HG03432 (cell line): ENCODE data around the gene MCM5.
"Not testable (repeated sequence)": the region's sequence is repeated elsewhere in the genome, so short reads cannot be mapped to it uniquely, and the experiment has no call there.

Experiments used
- ATAC-seq: cut with Tn5 transposase; IDR thresholded peaks from one replicate; pipeline ENCODE4 v1.9.1; 2021; ENCODE audit warnings: mild to moderate bottlenecking, moderate library complexity; ENCODE audit not compliant: unreplicated experiment

The MCM5 gene

DNA sequence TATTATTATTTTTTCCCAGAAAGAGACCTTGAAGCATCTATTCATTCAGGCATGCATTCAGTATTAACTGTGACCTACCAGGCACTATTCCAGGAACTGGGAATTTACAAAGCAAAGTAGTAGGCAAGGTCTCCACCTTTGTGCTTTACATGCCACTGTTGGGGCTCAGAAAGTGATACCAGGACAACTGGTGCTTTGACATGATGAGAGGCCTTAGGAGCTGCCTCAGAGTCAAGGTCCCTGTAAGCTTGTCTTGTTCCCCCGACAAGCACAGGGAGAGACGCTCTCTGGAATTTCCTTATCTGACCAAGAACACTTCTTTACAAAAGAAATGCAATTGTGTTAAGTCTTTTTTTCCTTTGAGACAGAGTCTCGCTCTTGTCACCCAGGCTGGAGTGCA lies 21.3 kb upstream of the MCM5 start:
- no peak for ATAC-seq

DNA sequence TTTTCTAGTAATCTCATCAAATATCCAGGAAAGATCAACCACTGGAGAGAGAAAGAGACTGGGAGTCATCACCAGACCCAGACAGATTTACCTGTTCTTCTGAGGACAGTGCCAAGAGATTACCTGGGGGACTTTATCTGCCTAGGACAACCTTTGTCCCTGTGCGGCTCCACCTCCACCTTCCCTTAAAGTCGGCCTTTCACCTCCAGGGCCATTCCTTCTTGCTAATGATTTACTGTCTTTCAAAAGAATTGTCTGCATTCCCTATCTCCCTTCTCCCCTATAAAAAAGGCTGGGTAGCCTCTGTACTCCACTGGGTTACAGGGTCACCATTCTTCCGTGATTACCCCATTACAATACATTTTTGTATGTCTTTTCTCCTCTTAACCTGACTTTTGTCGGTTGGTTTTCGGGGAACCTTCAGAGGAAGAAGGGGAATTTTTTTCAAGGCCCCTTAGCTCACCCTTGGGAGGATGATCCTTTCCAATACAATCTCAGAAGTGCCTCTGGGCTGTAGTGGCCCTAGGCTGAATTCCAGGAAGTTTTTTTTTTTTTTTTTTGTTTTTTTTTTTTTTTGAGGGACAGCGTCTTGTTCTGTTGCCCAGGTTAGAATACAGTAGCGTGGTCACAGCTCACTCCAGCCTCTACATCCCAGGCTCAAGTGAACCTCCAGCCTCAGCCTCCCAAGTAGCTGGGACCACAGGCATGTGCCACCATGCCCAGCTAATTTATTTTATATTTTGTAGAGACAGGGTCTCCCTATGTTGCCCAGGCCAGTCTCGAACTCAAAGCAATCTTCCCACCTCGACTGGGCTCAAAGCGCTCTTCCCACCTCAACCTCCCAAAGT lies 20.6 kb upstream of the MCM5 start:
- ATAC-seq = no peak

DNA sequence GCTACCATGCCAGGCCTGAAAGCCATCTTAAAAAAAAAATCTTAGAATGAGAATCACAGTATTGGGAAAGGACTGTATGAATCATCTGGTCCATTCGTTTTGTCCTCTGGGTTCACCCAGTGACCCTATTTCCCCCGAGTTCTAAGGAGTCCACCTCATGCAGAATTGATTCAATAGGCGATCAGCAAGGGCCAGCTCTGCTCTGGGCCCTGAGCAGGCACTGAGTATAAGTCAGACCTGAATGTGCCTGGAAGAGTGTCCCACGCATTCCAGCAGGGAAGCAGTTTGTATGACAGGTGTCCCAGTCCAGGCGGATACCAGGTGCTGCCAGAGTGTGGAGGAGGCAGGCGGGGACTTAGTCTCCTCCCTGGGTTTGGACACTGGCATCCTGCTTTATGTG lies 19.9 kb upstream of the MCM5 start:
- ATAC-seq = no peak

DNA sequence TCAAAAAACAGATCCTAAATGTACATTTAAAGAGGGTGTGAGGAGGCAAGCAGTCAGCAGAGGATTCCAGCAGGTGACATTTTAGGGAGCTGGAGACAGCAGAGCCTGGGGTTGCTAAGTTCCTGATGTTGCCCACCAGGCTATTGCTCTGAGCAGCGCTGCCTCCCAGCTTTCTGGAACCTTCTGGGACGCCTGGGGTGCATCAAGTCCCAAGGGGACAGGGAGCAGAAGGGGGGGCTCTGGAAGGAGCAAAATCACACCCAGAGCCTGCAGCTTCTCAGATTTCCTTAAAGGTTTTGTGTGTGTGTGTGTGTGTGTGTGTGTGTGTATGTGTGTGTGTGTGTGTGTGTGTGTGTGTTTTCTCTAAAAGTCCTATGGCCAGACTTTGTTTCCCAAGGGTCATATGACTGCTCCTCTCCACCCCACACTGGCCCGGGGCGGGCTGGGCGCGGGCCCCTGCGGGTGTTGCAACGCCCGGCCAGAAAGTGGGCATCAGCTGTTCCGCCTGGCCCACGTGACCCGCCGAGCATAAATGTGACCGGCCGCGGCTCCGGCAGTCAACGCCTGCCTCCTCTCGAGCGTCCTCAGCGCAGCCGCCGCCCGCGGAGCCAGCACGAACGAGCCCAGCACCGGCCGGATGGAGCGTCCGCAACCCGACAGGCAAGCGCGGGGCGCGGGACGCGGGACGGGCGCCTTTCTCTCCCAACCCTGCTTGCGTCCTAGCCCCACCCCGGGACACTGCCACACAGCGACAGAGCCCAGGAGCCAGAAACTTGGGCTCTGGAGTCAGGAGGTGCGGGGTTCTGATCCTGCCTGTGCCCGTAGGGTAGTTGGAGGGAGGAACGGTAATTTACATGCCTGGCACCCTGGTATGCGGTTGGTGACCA lies 19.2 kb upstream of the MCM5 start, which contains the start of gene HMOX1:
Gene HMOX1 (plus strand): TSS at position 560 of the 887 bp plus-strand sequence. CDS start 78 bp downstream, at position 638.
- ATAC-seq = peak; percentile 62

DNA sequence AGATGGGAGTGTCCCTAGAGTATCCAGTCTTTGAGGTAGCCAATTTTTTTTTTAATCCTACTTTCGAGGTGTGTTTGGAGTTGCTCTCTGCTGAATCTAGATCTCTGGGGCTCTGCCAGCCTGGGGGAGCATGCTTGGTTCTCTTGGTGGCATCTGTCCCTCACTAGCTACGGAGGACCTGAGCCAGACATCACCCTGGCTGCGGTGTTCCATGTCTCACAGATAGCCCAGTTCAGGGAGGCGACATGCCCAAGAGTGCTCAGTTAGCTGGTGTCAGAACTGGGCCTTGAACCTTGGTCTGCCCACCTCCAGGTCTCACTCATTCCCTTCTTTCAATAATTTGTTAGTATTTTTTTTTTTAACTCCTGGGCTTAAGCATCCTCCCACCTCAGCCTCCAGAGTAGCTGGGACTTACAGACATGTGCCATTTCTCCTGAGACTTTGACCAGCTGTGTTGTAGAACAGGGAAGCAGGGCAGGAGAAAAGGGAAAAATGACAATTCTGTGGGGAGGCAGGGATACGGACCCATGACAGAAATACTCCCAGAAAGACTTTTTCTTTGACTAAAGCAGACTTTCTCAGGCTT lies 18.4 kb upstream of the MCM5 start:
- ATAC-seq = no peak

DNA sequence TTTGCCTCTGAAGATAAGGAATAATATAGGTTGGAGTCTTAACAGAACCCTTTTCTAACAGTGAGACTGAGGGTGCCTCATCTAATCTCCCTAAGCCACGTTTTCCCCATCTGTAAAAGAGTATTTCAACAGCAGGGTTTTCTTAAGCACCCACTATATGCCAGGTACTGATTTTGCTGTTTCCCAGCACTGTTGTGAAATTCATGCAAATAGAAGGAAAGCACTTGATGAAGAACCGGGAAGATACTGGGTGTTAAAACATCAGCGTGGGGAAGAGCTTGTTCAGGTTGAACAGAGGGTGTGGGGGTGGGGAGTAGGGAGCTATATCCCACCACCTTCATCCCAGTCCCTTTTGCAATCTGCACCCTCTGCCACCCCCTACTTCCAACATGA lies 16.3 kb upstream of the MCM5 start:
- no peak for ATAC-seq

DNA sequence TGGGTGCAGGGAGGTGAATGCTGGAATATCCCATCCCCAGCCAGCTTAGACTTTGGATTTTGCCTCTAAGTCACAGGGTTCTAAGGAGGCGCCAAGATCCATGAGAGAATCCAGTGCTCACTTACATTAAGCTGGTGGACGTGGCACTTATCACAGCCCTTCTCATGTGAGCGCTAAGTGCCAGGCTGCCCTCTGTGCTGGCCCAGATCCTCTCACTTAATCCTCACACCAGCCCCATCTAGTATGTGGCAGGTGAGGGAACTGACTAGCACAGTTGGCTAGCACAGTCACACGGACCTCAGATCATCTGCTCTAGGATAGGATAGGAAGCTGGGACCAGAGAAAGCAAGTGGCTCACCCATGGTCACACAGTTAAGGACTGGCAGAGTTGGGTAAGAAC lies 15.4 kb upstream of the MCM5 start:
- ATAC-seq = no peak

DNA sequence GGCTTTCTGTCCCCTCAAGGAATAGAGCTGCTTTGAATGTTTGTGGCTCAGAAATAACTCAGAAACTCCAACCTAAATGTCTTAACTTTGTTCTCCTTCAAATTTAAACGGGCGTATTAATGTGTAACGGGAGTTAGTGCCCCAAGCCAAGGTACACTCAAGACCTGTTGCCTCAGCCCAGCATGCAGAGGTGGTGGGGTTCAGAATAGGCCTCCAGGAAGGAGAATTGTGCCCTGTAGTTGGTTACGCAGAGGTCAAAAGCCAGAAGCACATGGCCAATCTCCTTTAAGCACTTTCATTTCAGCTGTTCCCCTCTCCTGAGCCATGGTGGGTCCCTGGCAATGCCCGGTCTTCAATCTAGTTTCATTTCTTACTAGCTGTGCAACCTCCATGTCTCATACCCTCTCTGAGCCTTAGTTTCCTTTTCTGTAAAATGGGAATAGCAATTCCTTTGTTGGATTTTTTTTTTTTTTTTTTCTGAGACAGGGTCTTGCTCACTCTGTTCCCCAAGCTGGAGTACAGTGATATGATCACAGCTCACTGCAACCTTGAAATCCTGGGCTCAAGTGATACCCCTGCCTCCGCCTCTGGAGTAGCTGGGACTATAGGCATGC lies 14.9 kb upstream of the MCM5 start:
- ATAC-seq = no peak

DNA sequence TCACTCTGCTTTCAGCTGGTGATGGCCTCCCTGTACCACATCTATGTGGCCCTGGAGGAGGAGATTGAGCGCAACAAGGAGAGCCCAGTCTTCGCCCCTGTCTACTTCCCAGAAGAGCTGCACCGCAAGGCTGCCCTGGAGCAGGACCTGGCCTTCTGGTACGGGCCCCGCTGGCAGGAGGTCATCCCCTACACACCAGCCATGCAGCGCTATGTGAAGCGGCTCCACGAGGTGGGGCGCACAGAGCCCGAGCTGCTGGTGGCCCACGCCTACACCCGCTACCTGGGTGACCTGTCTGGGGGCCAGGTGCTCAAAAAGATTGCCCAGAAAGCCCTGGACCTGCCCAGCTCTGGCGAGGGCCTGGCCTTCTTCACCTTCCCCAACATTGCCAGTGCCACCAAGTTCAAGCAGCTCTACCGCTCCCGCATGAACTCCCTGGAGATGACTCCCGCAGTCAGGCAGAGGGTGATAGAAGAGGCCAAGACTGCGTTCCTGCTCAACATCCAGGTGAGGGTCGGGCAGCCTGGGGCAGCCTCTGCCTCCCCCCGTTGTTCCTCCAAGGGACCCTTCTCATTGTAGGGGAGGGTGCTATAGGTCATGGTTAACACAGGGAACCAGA lies 13.2 kb upstream of the MCM5 start:
- ATAC-seq = no peak

DNA sequence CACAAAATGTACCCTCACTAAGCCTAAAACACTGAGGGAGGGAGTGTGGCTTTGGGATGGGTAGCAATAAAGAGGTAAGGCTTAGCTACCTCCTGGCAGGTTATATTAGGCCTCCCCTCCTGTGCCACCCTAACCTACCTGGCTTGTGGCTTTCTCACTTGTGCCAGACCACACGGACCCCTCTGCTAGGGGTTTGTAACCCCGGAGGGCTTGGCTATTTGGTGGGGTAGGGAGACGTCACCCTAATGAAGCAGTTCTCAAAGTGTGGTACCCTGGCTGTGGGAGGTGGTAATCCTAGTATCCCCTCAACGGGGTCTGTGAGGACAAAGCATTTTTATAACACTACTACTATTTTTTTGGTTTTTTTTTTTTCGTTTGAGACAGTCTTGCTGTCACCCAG lies 9.0 kb upstream of the MCM5 start:
- no peak for ATAC-seq

DNA sequence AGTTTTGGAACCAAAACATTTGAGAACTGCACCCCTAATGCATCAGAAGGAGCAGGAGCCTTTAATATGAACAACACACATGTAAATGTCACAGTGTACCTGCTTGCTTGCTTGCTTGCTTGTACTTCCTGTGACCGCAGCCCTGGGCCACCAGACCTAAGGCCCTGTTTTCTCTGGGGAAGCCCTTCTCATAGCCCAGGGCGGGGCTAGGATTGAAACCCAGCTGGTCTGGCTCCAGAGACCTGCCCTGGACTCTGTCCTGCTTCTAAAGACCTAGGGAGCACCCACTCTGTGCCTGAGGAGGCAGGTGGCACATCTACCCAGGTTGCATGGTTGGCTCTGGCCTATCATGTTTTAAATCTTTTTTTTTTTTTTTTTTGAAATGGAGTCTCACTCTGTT lies 7.6 kb upstream of the MCM5 start:
- ATAC-seq = no peak

DNA sequence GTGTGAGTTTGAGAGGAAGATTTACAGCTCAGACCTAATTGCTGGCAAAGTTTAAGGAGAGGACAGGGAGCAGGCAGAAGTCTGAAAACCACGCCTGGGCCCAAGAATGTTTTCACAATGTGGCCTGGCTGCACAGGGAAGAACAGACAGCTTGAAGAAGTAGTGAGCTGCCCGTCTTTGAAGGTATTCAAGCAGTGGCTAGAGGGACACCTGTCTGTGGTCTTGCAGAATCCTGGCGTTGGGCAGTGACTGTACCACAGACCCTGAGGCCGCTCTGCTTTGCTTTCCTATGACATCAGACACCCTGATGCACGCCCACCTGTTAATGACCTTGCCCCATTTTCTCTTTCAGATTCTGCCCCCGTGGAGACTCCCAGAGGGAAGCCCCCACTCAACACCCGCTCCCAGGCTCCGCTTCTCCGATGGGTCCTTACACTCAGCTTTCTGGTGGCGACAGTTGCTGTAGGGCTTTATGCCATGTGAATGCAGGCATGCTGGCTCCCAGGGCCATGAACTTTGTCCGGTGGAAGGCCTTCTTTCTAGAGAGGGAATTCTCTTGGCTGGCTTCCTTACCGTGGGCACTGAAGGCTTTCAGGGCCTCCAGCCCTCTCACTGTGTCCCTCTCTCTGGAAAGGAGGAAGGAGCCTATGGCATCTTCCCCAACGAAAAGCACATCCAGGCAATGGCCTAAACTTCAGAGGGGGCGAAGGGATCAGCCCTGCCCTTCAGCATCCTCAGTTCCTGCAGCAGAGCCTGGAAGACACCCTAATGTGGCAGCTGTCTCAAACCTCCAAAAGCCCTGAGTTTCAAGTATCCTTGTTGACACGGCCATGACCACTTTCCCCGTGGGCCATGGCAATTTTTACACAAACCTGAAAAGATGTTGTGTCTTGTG lies 6.6 kb upstream of the MCM5 start:
- ATAC-seq = no peak

DNA sequence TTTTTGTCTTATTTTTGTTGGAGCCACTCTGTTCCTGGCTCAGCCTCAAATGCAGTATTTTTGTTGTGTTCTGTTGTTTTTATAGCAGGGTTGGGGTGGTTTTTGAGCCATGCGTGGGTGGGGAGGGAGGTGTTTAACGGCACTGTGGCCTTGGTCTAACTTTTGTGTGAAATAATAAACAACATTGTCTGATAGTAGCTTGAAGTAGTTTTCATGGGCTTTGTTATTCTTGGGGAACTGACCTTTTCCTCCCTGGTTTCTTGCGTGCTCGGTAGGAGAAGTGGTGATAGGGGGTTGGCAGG lies 6.0 kb upstream of the MCM5 start:
- ATAC-seq = no peak

DNA sequence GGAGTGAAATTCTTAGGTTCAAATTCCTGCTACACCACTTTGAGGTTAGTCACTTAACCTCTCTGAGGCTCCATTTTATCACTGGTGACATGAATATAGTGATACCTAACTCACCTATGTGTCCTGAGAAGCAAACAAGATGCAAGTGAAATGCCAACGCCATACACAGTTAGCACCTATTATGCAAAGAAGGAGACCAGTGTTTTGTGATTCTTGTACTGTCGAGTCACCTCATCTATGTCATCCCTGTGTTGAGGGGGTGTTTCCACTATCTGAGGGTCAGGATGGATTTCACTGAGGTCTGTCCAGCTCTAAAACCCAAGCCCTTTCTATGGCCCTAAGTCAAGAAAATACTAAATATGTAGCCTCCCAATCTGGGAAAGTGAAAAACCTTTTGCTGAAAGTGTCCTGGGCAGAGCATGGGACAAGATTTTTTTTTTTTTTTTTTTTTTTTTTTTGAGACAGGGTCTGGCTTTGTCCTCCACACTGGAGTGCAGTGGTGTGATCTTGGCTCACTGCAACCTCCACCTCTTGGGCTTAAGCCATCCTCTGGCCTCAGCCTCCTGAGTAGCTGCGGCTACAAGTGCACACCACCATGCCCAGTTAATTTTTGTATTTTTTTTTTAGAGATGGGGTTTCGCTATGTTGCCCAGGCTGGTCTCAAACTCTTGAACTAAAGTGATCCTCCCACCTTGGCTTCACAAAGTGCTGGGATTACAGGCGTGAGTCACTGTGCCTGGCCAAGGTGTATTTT lies 5.0 kb upstream of the MCM5 start:
- ATAC-seq = no peak

DNA sequence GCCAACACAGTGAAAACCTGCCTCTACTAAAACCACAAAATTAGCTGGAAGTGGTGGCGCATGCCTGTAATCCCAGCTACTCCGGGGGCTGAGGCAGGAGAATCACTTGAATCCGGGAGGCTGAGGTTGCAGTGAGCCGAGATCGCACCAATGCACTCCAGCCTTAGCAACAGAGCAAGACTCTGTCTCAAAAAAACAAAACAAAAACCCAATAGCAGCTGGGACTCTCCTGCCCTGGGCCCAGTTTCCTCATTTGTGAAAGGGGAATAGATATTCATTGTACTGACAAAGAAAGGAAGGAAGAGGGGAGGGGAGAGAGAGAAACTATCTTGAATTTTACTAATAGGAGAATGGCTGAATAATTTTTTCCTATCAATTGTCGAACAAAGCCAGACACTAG lies 3.3 kb upstream of the MCM5 start:
- not testable (repeated sequence) for ATAC-seq

DNA sequence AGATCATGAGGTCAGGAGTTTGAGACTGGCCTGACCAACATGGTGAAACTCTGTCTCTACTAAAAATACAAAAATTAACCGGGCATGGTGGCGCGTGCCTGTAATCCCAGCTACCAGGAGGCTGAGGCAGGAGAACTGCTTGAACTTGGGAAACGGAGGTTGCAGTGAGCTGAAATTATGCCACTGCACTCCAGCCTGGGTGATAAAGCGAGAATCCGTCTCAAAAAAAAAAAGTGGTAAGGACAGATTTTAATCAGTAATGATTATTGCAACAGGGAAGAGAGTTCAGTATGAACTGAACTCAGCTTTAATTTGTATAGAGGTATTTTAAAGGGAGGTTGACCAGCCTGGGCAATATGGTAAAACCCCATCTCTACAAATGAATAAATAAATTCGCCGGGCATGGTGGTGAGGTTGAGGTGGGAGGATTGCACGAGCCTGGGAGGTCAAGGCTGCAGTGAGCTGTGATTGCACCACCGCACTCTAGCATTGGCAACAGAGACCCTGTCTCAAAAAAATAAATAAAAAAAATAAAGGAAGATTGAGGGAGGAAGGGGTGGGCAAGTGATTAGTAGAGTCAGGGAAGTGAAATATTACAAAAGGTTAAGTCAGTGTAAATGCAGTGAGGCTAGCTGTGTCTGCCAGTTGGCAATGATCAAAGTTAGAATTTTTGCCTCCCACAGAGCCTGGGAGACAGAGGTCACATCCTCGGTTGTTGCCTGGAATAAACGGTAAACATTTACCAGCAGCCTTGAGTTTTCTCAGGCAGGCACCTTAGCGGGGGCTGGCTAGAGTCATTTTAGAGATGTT lies 2.6 kb upstream of the MCM5 start:
- no peak for ATAC-seq

DNA sequence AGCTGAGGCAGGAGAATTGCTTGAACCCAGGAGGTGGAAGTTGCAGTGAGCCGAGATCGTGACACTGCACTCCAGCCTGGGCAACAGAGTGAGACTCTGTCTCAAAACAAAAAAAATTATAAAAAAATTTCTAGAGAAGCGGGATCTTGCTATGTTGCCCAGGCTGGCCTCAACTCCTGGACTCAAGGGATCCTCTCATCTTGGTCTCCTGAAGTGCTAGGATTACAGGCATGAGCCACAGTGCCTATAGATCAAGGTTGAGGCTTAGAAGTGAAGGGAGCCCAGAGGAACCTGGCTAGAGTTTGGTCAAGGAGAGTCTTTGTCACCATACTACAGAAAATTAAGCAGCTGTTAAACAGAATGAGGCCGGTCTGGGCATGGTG lies 1.4 kb upstream of the MCM5 start:
- ATAC-seq = no peak

DNA sequence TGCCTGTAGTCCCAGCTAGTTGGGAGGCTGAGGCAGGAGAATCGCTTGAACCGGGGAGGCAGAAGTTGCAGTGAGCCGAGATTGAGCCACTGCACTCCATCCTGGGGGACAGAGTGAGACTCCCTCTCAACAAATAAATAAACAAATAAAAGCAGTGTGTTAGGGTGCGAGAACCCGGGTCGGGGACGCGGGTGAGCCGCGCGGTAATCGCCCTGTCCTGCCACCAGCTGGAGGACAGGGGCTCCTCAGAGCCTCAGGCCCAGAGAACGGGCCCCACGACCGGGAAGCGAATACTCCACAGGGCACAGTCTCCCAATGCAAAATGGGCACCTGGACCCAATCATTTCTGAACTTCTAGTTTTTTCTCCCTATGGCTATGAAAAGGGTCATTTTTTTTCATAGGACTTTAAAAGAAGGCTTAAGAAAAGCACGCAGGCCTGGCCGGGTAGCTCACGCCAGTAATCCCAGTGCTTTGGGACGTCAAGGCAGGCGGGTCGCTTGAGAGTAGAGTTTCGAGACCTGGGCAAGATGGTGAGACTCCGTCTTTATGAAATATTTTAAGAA lies 744 bp upstream of the MCM5 start:
- no peak for ATAC-seq
